ENCODE measurements around the gene TMEM256. TPM values are rescaled to one million over a fixed set of nuclear protein-coding genes. Genes with fewer than 3 reads are reported as not detected.

Gene TMEM256
- total and polyA plus RNA-seq, 9 donors: 44.0 to 133 (median 85.2) TPM

GRCh38 chr17:7363311-7363710 is 40.6 kb downstream of the TMEM256 start:
- Histone ChIP-seq H3K9me3 (no peaks in the 10 kb centered on the region), H3K36me3 (no peaks in the 10 kb centered on the region), H3K4me3 (no peak overlapping the region), H3K27ac (no peak overlapping the region), H3K27me3 (no peaks in the 10 kb centered on the region), H3K4me1 (ENCODE audit: insufficient read depth) (no peaks in the 10 kb centered on the region)
- no peak for TF ChIP-seq CTCF (IDR thresholded peaks at IDR 0.05)
- no peak for TF ChIP-seq POLR2A (IDR thresholded peaks at IDR 0.05)
- no peak for TF ChIP-seq EP300 (IDR thresholded peaks at IDR 0.05)
- DNase-seq: no peak
- WGBS, 3 donors: 79 to 85% (median 84%) methylated on average over 6 of the region's 6 CpGs
- intact Hi-C loops (cut with DNase I): no loop called here

GRCh38 chr17:7361906-7362305 is 42.0 kb downstream of the TMEM256 start:
- WGBS, 3 donors: 25 to 67% (median 55%) methylated on average over 3 of the region's 3 CpGs
- TF ChIP-seq CTCF (IDR thresholded peaks at IDR 0.05) (no peak), EP300 (IDR thresholded peaks at IDR 0.05) (no peak), POLR2A (IDR thresholded peaks at IDR 0.05) (no peak)
- intact Hi-C loops (cut with DNase I): no loop called here
- no peak for DNase-seq
- Histone ChIP-seq H3K36me3 (no peaks in the 10 kb centered on the region), H3K9me3 (no peaks in the 10 kb centered on the region), H3K27ac (no peak overlapping the region), H3K4me3 (no peak overlapping the region), H3K27me3 (no peaks in the 10 kb centered on the region), H3K4me1 (ENCODE audit: insufficient read depth) (no peaks in the 10 kb centered on the region)

- H3K36me3 ChIP-seq: no peaks in the 10 kb centered on the region
- no peaks in the 10 kb centered on the region for H3K27me3 ChIP-seq
- 53 to 56% (median 55%) methylated on average over 2 of the region's 2 CpGs for WGBS, 3 donors
- TF ChIP-seq CTCF (IDR thresholded peaks at IDR 0.05): no peak
- peaks cover 10% of the 10 kb centered on the region for H3K4me1 ChIP-seq (ENCODE audit: insufficient read depth)
- intact Hi-C loops (cut with DNase I): loop anchor here in 2 of 4 donors (10.0 kb wide), 3 partner anchors 77 to 207 kb away; partner anchors contain the start of genes FGF11 (in 2 of the 2), TMEM102 (in 2 of the 2), SENP3 (in 1 of the 2) and TNFSF13 (in 1 of the 2)
- DNase-seq: no peak
- no peaks in the 10 kb centered on the region for H3K9me3 ChIP-seq
- H3K27ac ChIP-seq: no peak overlapping the region
- H3K4me3 ChIP-seq: no peak overlapping the region
Measured at GRCh38 chr17:7357381-7357780, 46.5 kb downstream of the TMEM256 start.

GRCh38 chr17:7356756-7357155 is 47.1 kb downstream of the TMEM256 start:
- no peak for TF ChIP-seq CTCF (IDR thresholded peaks at IDR 0.05)
- no peak for TF ChIP-seq POLR2A (IDR thresholded peaks at IDR 0.05)
- TF ChIP-seq EP300 (IDR thresholded peaks at IDR 0.05): no peak
- intact Hi-C loops (cut with DNase I): loop anchor here in 2 of 4 donors (10.0 kb wide), 3 partner anchors 78 to 208 kb away; partner anchors contain the start of genes FGF11 (in 2 of the 2), TMEM102 (in 2 of the 2), SENP3 (in 1 of the 2) and TNFSF13 (in 1 of the 2)
- WGBS, 3 donors: 43 to 54% (median 49%) methylated on average over 8 of the region's 8 CpGs
- H3K27me3 ChIP-seq: no peaks in the 10 kb centered on the region
- peaks cover 10% of the 10 kb centered on the region for H3K4me1 ChIP-seq (ENCODE audit: insufficient read depth)
- no peak for DNase-seq
- no peaks in the 10 kb centered on the region for H3K36me3 ChIP-seq
- H3K4me3 ChIP-seq: no peak overlapping the region
- H3K9me3 ChIP-seq: no peaks in the 10 kb centered on the region
- H3K27ac ChIP-seq: no peak overlapping the region

Measured in ovary (tissue), 9 donors.